HL-60 (cell line): Measurements from ENCODE around the gene GNAQ.

Experiments
- DNase-seq, 2 experiments: peaks; one replicate each; pipeline ENCODE4 v3.0.0-alpha.2; 2010 to 2020; ENCODE audit warnings: low read depth in 1 of 2, low spot score in 1 of 2
- H3K27ac ChIP-seq: fragments of 250-450 bp; sonication (Bioruptor Pico); replicated peaks from 2 replicates; pipeline ENCODE4 v1.5.1; 2020; ENCODE audit warnings: mild to moderate bottlenecking, moderate library complexity
- H3K27me3 ChIP-seq: fragments of 250-450 bp; sonication (Bioruptor Pico); 2 replicates; pipeline ENCODE4 v1.5.1; 2021; ENCODE audit warnings: mild to moderate bottlenecking, moderate library complexity; ENCODE audit not compliant: insufficient read depth, poor library complexity, severe bottlenecking
- H3K4me3 ChIP-seq: replicated peaks from 2 replicates; pipeline ENCODE4 v1.5.1; 2011; ENCODE audit warnings: mild to moderate bottlenecking, control low read depth, low read length; ENCODE audit not compliant: insufficient read depth
- GABPA ChIP-seq: IDR thresholded peaks from 2 replicates; pipeline ENCODE4 v1.6.1; 2012; ENCODE audit warnings: low read depth
- POLR2AphosphoS5 ChIP-seq: IDR thresholded peaks from 2 replicates; pipeline ENCODE4 v1.6.1; 2012; ENCODE audit warnings: low read depth
- SPI1 ChIP-seq: IDR thresholded peaks from 2 replicates; pipeline ENCODE4 v1.6.1; 2012; ENCODE audit warnings: low read depth, mild to moderate bottlenecking, borderline replicate concordance
- TF ChIP-seq, protein P1 (sequence below): IDR thresholded peaks from 2 replicates; pipeline ENCODE4 v1.6.1; 2012; ENCODE audit warnings: low read depth; ENCODE audit not compliant: insufficient replicate concordance
- TF ChIP-seq, protein P2 (sequence below): IDR thresholded peaks from one replicate; pipeline ENCODE4 v1.5.1; 2011; ENCODE audit warnings: low read length, control low read depth, inconsistent platforms; ENCODE audit not compliant: insufficient read depth

The GNAQ gene

DNA sequence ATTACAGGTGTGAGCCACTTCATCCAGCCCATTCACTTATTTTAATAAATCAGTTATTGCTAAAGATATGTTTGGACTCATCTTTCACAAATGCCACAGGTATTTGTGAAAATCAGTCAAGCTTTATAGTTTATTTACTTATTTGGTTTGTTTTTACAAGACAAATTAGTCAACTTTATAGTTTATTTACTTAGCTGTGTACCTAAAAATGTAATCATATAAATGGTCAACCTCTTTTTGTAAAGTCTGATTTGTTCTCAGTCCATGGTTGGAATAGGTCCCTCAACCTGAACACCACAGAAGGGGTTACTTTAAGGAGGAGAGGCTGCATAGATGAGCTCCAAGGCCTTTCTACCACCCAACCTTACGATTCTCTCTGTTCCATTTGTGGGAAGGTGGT is 80.2 kb downstream of the GNAQ start:
- no peak overlapping the region for H3K4me3 ChIP-seq

DNA sequence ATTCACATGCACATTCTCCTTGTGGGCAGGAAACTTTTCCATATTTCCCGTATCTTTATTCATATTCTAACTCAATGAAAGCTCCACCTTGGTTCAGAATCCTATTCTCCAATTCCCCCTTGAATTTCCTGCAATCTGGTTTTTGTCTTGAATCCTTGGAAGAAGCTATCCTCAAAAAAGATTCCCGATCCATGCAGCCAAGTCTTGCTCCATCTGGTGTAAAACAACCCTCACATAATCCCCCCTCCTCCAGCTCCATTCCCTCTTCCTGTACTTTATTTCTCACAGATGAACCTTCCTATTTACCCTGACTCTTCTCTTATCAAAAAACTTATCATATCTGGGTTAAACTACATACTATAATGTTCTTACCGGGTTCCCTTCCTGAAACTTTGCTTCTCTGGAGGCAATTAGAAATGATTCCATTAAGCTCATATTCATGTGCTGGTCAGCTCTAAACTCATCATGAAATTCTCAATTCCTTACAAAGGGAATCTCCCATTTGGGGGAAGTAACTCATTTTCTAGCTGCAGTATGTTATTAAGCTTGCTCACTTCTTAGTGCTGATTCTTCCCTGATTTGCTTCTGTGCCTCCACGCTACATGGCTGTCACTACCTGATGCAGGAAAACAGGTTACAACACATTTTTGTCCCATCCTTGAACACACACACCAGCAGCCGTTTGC is 81.7 kb downstream of the GNAQ start:
- TF ChIP-seq, protein P1, sequence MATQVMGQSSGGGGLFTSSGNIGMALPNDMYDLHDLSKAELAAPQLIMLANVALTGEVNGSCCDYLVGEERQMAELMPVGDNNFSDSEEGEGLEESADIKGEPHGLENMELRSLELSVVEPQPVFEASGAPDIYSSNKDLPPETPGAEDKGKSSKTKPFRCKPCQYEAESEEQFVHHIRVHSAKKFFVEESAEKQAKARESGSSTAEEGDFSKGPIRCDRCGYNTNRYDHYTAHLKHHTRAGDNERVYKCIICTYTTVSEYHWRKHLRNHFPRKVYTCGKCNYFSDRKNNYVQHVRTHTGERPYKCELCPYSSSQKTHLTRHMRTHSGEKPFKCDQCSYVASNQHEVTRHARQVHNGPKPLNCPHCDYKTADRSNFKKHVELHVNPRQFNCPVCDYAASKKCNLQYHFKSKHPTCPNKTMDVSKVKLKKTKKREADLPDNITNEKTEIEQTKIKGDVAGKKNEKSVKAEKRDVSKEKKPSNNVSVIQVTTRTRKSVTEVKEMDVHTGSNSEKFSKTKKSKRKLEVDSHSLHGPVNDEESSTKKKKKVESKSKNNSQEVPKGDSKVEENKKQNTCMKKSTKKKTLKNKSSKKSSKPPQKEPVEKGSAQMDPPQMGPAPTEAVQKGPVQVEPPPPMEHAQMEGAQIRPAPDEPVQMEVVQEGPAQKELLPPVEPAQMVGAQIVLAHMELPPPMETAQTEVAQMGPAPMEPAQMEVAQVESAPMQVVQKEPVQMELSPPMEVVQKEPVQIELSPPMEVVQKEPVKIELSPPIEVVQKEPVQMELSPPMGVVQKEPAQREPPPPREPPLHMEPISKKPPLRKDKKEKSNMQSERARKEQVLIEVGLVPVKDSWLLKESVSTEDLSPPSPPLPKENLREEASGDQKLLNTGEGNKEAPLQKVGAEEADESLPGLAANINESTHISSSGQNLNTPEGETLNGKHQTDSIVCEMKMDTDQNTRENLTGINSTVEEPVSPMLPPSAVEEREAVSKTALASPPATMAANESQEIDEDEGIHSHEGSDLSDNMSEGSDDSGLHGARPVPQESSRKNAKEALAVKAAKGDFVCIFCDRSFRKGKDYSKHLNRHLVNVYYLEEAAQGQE, result no peak
- TF ChIP-seq POLR2AphosphoS5 (no peak), SPI1 (no peak), GABPA (no peak)
- TF ChIP-seq, protein P2, sequence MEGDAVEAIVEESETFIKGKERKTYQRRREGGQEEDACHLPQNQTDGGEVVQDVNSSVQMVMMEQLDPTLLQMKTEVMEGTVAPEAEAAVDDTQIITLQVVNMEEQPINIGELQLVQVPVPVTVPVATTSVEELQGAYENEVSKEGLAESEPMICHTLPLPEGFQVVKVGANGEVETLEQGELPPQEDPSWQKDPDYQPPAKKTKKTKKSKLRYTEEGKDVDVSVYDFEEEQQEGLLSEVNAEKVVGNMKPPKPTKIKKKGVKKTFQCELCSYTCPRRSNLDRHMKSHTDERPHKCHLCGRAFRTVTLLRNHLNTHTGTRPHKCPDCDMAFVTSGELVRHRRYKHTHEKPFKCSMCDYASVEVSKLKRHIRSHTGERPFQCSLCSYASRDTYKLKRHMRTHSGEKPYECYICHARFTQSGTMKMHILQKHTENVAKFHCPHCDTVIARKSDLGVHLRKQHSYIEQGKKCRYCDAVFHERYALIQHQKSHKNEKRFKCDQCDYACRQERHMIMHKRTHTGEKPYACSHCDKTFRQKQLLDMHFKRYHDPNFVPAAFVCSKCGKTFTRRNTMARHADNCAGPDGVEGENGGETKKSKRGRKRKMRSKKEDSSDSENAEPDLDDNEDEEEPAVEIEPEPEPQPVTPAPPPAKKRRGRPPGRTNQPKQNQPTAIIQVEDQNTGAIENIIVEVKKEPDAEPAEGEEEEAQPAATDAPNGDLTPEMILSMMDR, result no peak
- H3K27me3 ChIP-seq, result no peaks in the 10 kb centered on the region
- H3K4me3 ChIP-seq, result no peak overlapping the region
- DNase-seq, result no peak
- H3K27ac ChIP-seq, result 0 out of 2 replicates have a peak overlapping the region, but pooled peaks have one; percentile 10

More for the DNA sequence above, 80.2 kb downstream of the GNAQ start:
- no peak for DNase-seq
- no peak for TF ChIP-seq SPI1
- TF ChIP-seq, protein P2, result no peak
- TF ChIP-seq POLR2AphosphoS5, result no peak
- TF ChIP-seq, protein P1, result no peak
- no peak for TF ChIP-seq GABPA
- Histone ChIP-seq H3K27me3 (no peaks in the 10 kb centered on the region), H3K27ac (no peak overlapping the region)

DNA sequence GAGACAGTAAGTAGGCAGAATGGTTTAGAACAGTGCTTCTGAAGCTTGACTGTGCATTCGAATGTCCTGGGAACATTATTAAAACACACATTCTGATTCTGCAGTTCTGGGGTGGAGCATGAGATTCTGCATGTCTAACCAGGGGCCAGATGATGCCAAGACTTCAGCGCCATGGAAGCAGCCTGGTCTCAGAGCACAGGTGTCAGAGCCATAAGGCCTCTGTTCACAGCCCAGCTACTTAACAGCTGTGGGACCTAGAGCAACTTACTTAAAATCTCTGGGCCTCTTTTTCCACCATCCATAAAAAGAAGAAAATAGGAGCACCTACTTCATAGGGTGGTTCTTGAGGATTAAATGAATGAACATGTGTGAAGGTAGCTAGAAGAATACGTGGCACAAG is 84.0 kb downstream of the GNAQ start:
- no peaks in the 10 kb centered on the region for H3K27me3 ChIP-seq
- DNase-seq, result no peak
- no peak overlapping the region for H3K4me3 ChIP-seq

More for the DNA sequence above, 84.0 kb downstream of the GNAQ start:
- TF ChIP-seq, protein P2, result no peak
- TF ChIP-seq, protein P1, result no peak
- TF ChIP-seq POLR2AphosphoS5 (no peak), SPI1 (no peak), GABPA (no peak)
- H3K27ac ChIP-seq, result peak overlapping the region; percentile 67
